ENCODE data around the gene RNF168. TPM values are rescaled to one million over a fixed set of nuclear protein-coding genes. Genes with fewer than 3 reads are reported as not detected.

RNF168 gene
- polyA plus RNA-seq, 1 donor from 2014 or later, result 4.2 TPM

- no peak for TF ChIP-seq RAD21 (conservative IDR thresholded peaks at IDR 0.05)
- no peak for TF ChIP-seq CTCF (IDR thresholded peaks at IDR 0.05; ENCODE audit: poor library complexity, severe bottlenecking)
- TF ChIP-seq MXI1 (conservative IDR thresholded peaks at IDR 0.05; ENCODE audit: poor library complexity, severe bottlenecking), result no peak
- TF ChIP-seq POLR2AphosphoS5 (IDR thresholded peaks at IDR 0.05), result no peak
- no peak for TF ChIP-seq REST (IDR thresholded peaks at IDR 0.05; ENCODE audit: borderline replicate concordance)
- no peak for TF ChIP-seq SMC3 (conservative IDR thresholded peaks at IDR 0.05; ENCODE audit: poor library complexity)
- H3K4me2 ChIP-seq (ENCODE audit: low read length), result no peak overlapping the region
These were observed 5.3 kb downstream of the RNF168 start for GRCh38 chr3:196498297-196498696.

DNA sequence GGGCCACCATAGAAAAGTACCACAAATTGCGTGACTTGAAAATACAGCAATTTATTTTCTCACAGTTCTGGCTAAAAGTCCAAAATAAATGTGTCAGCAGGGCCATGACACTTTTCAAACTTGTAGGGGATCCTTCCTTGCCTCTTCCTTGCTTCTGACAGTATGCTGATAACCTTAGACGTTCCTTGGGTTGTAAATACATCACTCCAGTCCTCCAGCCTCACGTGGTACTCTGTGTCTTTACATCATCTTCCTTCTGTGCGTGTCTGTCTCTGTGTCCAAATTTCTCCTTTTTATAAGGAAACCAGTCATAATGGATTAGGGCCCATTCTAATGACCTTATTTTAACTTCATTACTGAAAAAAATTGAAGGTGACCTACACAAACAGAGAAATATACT lies 7.4 kb downstream of the RNF168 start:
- H2AFZ ChIP-seq (ENCODE audit: low read depth, low read length), result no peak overlapping the region
- H3K9ac ChIP-seq (ENCODE audit: low read length), result no peak overlapping the region
- no peaks in the 10 kb centered on the region for H4K20me1 ChIP-seq (ENCODE audit: insufficient read depth)
- H3K4me2 ChIP-seq (ENCODE audit: low read length), result no peak overlapping the region
- no peaks in the 10 kb centered on the region for H3K36me3 ChIP-seq (ENCODE audit: insufficient read depth, low read length)
- no peak overlapping the region for H3K27ac ChIP-seq (ENCODE audit: low read length)
- TF ChIP-seq POLR2AphosphoS5 (IDR thresholded peaks at IDR 0.05), result no peak
- TF ChIP-seq EP300 (conservative IDR thresholded peaks at IDR 0.05; ENCODE audit: poor library complexity, severe bottlenecking), result no peak
- no peak for TF ChIP-seq REST (IDR thresholded peaks at IDR 0.05; ENCODE audit: borderline replicate concordance)
- H3F3A ChIP-seq (ENCODE audit: insufficient read depth, low read length, poor library complexity, severe bottlenecking), result no peaks in the 10 kb centered on the region
- H3K27me3 ChIP-seq (ENCODE audit: insufficient read depth, low read depth, low read length), result no peaks in the 10 kb centered on the region
- no peaks in the 10 kb centered on the region for H3K9me2 ChIP-seq (ENCODE audit: insufficient read depth, low read length)
- H3K79me2 ChIP-seq (replicated peaks; ENCODE audit: insufficient read depth, low read length), result peaks cover 89% of the 10 kb centered on the region
- H3K9me3 ChIP-seq (ENCODE audit: low read length), result no peaks in the 10 kb centered on the region
- no peak overlapping the region for H3K4me3 ChIP-seq (ENCODE audit: low read length)

More at GRCh38 chr3:196498297-196498696, 5.3 kb downstream of the RNF168 start:
- Histone ChIP-seq H4K20me1 (ENCODE audit: insufficient read depth) (no peaks in the 10 kb centered on the region), H3K4me3 (ENCODE audit: low read length) (no peak overlapping the region), H3K9me3 (ENCODE audit: low read length) (no peaks in the 10 kb centered on the region), H3K27ac (ENCODE audit: low read length) (no peak overlapping the region), H3K36me3 (ENCODE audit: insufficient read depth, low read length) (no peaks in the 10 kb centered on the region), H3K27me3 (ENCODE audit: insufficient read depth, low read depth, low read length) (no peaks in the 10 kb centered on the region), H3K79me2 (replicated peaks; ENCODE audit: insufficient read depth, low read length) (peaks cover 81% of the 10 kb centered on the region), H2AFZ (ENCODE audit: low read depth, low read length) (no peak overlapping the region), H3F3A (ENCODE audit: insufficient read depth, low read length, poor library complexity, severe bottlenecking) (no peaks in the 10 kb centered on the region), H3K9me2 (ENCODE audit: insufficient read depth, low read length) (no peaks in the 10 kb centered on the region), H3K9ac (ENCODE audit: low read length) (no peak overlapping the region)
